Right ventricle myocardium inferior (tissue), 1 donor: ENCODE results near the gene ST3GAL3. TPM values are rescaled to one million over a fixed set of nuclear protein-coding genes. Genes with fewer than 3 reads are reported as not detected.

Source experiments
- ATAC-seq: fragments of 200-7000 bp; cut with Tn5 transposase; one replicate; pipeline ENCODE4 v1.9.1; 2020; ENCODE audit warnings: mild to moderate bottlenecking, moderate library complexity
- DNase-seq: peaks from one replicate; pipeline ENCODE4 v3.0.0; 2021; ENCODE audit errors: missing footprints
- intact Hi-C: fragments of 100-400 bp; cut with DNase I; formaldehyde crosslinking; loops from one replicate; pipeline ENCODE4 v1.11.0; 2022
- total RNA-seq: library from RNA; stranded (reverse); fragmentation: NEBNext Ultra II Directional; extraction: Animal tissue kit (Norgen Biotek cat#: 25700); gene quantifications from one replicate; pipeline ENCODE4 v1.2.1, GENCODE V29; 2021
- donor health status: DM: no; HTN: yes; CAD: no; lungs with severe emphysema.

ST3GAL3 gene
- total RNA-seq, 1 donor from 2014 or later = 22.0 TPM

GRCh38 chr1:43935711-43936427 lies 228.5 kb downstream of the ST3GAL3 start:
- ATAC-seq (no peak), DNase-seq (no peak)
- intact Hi-C loops = loop anchor here (2.0 to 10.0 kb wide), 2 partner anchors 101 to 407 kb away; no protein-coding TSS in a partner anchor

GRCh38 chr1:43936431-43937151 lies 229.3 kb downstream of the ST3GAL3 start:
- peak; percentile 24 for ATAC-seq
- no peak for DNase-seq
- intact Hi-C loops = loop anchor here (10.0 kb wide), 1 partner anchor 102 kb away; no protein-coding TSS in a partner anchor

- intact Hi-C loops = loop anchor here (10.0 kb wide), 1 partner anchor 103 kb away; no protein-coding TSS in a partner anchor
- no peak for DNase-seq
- ATAC-seq = no peak
Measured at GRCh38 chr1:43937179-43937865, 230.0 kb downstream of the ST3GAL3 start.

- DNase-seq = no peak
- ATAC-seq = no peak
- intact Hi-C loops = loop anchor here (10.0 kb wide), 1 partner anchor 104 kb away; no protein-coding TSS in a partner anchor
Measured at GRCh38 chr1:43938383-43938782, 231.0 kb downstream of the ST3GAL3 start.

- DNase-seq (no peak), ATAC-seq (peak; percentile 69)
Measured at GRCh38 chr1:43938892-43939587, 231.7 kb downstream of the ST3GAL3 start.

GRCh38 chr1:43942411-43942810 lies 235.1 kb downstream of the ST3GAL3 start:
- DNase-seq = no peak
- intact Hi-C loops = no loop called here
- no peak for ATAC-seq

More at GRCh38 chr1:43938892-43939587, 231.7 kb downstream of the ST3GAL3 start:
- intact Hi-C loops = loop anchor here (10.0 kb wide), 1 partner anchor 104 kb away; no protein-coding TSS in a partner anchor

- DNase-seq (no peak), ATAC-seq (no peak)
- intact Hi-C loops = loop anchor here (5.0 kb wide), 1 partner anchor 183 kb away; no protein-coding TSS in a partner anchor
Measured at GRCh38 chr1:43944860-43945259, 237.5 kb downstream of the ST3GAL3 start.

GRCh38 chr1:43945674-43946235 lies 238.4 kb downstream of the ST3GAL3 start:
- DNase-seq = no peak
- intact Hi-C loops = loop anchor here (1.0 to 5.0 kb wide), 2 partner anchors 29 to 183 kb away; partner anchors contain the start of gene ATP6V0B
- no peak for ATAC-seq

GRCh38 chr1:43946236-43947060 lies 239.1 kb downstream of the ST3GAL3 start, which contains the start of gene IPO13:
Gene IPO13, plus strand, starts transcription at chr1:43946950. Its CDS starts 651 bp downstream, at chr1:43947601.
- ATAC-seq (peak; percentile 98), DNase-seq (peak; percentile 98)
- intact Hi-C loops = loop anchor here (1.0 to 5.0 kb wide), 2 partner anchors 28 to 184 kb away; partner anchors contain the start of gene ATP6V0B

- intact Hi-C loops = loop anchor here (5.0 kb wide), 1 partner anchor 185 kb away; no protein-coding TSS in a partner anchor
- no peak for DNase-seq
Measured at GRCh38 chr1:43947061-43947873, 239.9 kb downstream of the ST3GAL3 start.

GRCh38 chr1:43947874-43948437 lies 240.6 kb downstream of the ST3GAL3 start:
- ATAC-seq = no peak
- intact Hi-C loops = loop anchor here (5.0 kb wide), 1 partner anchor 186 kb away; no protein-coding TSS in a partner anchor
- no peak for DNase-seq

More at GRCh38 chr1:43947061-43947873, 239.9 kb downstream of the ST3GAL3 start:
- peak; percentile 38 for ATAC-seq

GRCh38 chr1:43949678-43950077 lies 242.3 kb downstream of the ST3GAL3 start:
- DNase-seq (no peak), ATAC-seq (no peak)
- intact Hi-C loops = loop anchor here (5.0 kb wide), 1 partner anchor 187 kb away; no protein-coding TSS in a partner anchor

- no peak for ATAC-seq
- intact Hi-C loops = no loop called here
- DNase-seq = no peak
Measured at GRCh38 chr1:43951021-43951985, 244.0 kb downstream of the ST3GAL3 start.

- no peak for DNase-seq
- no peak for ATAC-seq
- intact Hi-C loops = no loop called here
Measured at GRCh38 chr1:43952731-43953346, 245.5 kb downstream of the ST3GAL3 start.
